ENCODE data around the gene BTBD1.

DNA sequence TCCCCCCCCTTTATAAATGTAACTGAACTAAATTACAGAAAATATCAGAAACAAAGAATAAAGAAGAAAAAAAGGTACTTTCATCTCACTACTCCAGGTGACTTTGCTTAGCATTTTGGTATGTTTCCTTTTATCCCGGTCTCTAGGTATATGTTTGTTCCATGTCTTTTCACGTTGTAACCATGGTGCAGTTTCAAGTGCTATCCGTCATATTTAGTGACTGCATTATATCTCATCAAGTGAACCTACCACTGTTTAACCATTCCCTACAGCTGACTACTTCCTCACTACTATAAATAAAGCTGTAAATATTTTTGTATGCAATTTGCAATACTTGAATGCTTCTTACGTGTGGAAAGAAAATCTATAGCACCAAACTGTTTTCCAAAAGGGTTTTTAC lies 2.2 kb downstream of the BTBD1 start:
- TF ChIP-seq, protein P1, sequence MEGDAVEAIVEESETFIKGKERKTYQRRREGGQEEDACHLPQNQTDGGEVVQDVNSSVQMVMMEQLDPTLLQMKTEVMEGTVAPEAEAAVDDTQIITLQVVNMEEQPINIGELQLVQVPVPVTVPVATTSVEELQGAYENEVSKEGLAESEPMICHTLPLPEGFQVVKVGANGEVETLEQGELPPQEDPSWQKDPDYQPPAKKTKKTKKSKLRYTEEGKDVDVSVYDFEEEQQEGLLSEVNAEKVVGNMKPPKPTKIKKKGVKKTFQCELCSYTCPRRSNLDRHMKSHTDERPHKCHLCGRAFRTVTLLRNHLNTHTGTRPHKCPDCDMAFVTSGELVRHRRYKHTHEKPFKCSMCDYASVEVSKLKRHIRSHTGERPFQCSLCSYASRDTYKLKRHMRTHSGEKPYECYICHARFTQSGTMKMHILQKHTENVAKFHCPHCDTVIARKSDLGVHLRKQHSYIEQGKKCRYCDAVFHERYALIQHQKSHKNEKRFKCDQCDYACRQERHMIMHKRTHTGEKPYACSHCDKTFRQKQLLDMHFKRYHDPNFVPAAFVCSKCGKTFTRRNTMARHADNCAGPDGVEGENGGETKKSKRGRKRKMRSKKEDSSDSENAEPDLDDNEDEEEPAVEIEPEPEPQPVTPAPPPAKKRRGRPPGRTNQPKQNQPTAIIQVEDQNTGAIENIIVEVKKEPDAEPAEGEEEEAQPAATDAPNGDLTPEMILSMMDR (IDR thresholded peaks at IDR 0.05; ENCODE audit: poor library complexity): no peak
- TF ChIP-seq EZH2 (IDR thresholded peaks at IDR 0.05; ENCODE audit: borderline replicate concordance): no peak

Measured in hepatocyte (in vitro differentiated cells).